Stimulated activated effector memory CD8-positive, alpha-beta T cell treated with anti-CD3 and anti-CD28 coated beads, Interleukin-12 subunit alpha, Interleukin-12 subunit beta, amount 100 ng/mL, for 72 hours (primary cell): ENCODE data around the gene CSNK1D.

ENCODE experiments used
- ATAC-seq: fragments of 150-1000 bp; cut with Tn5 transposase; 2 replicates; pipeline ENCODE4 v1.10.0; 2021
- DNase-seq, 2 donors: peaks; one replicate each; pipeline ENCODE4 v3.0.0; 2021 to 2022; ENCODE audit warnings: low spot score in 2 of 2
- H3K27ac Mint-ChIP-seq: one replicate; pipeline ENCODE4 v1.8.0; 2022; ENCODE audit warnings: mild to moderate bottlenecking, mixed read lengths
- H3K36me3 Mint-ChIP-seq: one replicate; pipeline ENCODE4 v1.8.0; 2022; ENCODE audit warnings: mild to moderate bottlenecking, mixed read lengths
- H3K4me1 Mint-ChIP-seq: one replicate; pipeline ENCODE4 v1.8.0; 2022; ENCODE audit warnings: mixed read lengths
- H3K4me3 Mint-ChIP-seq: one replicate; pipeline ENCODE4 v1.8.0; 2022; ENCODE audit warnings: mild to moderate bottlenecking, mixed read lengths
- H3K9me3 Mint-ChIP-seq: one replicate; pipeline ENCODE4 v1.8.0; 2022; ENCODE audit warnings: mixed read lengths

Gene CSNK1D

GRCh38 chr17:82301916-82302567 is 28.5 kb upstream of the CSNK1D start:
- Mint-ChIP-seq H3K9me3 (no peaks in the 10 kb centered on the region), H3K36me3 (peaks cover 23% of the 10 kb centered on the region), H3K27ac (peak overlapping the region; percentile 100), H3K4me3 (peak overlapping the region; percentile 93), H3K4me1 (peaks cover 94% of the 10 kb centered on the region)
- ATAC-seq (peak; percentile 22), DNase-seq (peak; percentile 61 to 84)

DNA sequence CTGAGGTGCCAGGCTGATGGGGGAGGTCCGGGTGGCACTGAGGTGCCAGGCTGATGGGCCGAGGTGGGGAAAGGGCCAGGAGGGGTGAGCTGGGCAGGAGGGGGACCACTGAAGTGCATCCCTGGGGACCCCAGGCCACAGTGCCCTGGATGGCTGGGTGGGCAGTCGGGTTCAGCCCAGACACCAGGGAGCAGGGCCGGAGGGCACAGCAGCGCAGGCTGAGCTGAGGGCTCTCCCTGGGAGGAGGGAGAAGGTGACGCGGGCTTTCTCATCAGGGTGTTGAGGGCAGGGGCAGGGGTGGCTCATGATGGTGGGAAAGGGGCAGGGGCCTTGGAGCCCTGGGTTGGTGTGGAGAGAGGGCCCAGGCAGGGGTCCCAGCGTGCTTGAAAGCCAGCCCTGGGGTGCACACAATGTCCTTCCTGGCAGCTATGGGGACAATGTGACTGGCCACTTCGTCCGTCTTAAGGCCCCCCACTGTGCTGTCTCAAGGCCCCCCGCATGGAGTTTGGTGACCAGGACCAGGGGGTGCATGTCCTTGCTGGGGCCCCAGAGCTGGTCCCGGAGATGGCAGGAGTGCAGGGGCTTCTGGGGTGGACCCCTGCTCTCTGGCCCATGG is 27.9 kb upstream of the CSNK1D start:
- Mint-ChIP-seq H3K9me3 (no peaks in the 10 kb centered on the region), H3K4me1 (peaks cover 93% of the 10 kb centered on the region), H3K27ac (peak overlapping the region; percentile 100), H3K36me3 (peaks cover 27% of the 10 kb centered on the region), H3K4me3 (peak overlapping the region; percentile 93)
- DNase-seq (no peak), ATAC-seq (no peak)

DNA sequence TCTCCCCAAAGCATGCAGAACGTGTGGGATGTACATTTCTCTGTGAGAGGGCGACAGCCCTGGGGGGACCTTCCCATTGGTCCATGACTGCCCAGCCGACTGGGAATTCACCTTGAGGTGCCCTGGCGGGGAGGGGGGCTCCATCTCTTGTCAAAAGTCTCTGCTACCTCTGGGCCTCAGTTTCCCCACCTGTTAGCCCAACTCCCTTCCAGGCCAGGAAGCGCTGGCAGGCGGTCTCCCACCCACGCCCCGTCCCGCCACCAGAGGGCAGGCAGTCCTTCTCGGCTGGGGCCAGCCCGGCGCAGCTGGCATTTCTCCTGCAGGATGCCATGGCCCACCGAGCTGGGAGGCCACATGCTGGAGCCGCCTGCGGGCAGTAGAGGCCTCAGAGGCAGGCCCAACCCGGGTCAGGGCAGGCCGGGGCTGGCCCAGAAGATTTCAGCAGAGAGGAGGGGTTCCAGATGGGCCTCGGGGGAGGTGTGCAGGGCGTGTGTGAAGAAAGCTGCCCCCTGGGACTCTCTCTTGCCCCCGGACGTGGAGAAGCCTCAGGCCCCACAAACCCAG is 27.3 kb upstream of the CSNK1D start:
- Mint-ChIP-seq H3K9me3 (no peaks in the 10 kb centered on the region), H3K4me3 (peak overlapping the region; percentile 93), H3K27ac (peak overlapping the region; percentile 100), H3K4me1 (peaks cover 87% of the 10 kb centered on the region), H3K36me3 (peaks cover 27% of the 10 kb centered on the region)
- DNase-seq: peak; percentile 51 to 79
- ATAC-seq: no peak

DNA sequence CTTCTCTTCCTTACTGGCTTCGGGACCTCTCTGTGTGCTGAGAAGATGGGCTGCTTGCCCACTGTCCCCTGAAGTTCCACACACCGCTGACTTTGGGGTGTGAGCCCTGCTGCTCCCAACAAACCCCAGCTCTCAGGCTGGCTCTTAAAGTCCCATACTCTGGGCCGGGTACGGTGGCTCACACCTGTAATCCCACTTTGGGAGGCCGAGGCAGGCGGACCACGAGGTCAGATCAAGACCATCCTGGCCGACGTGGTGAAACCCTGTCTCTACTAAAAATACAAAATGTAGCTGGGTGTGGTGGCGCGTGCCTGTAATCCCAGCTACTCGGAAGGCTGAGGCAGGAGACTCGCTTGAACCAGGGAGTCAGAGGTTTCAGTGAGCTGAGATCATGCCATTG is 26.7 kb upstream of the CSNK1D start:
- peaks cover 27% of the 10 kb centered on the region for H3K36me3 Mint-ChIP-seq
- H3K9me3 Mint-ChIP-seq: no peaks in the 10 kb centered on the region
- DNase-seq: no peak
- peak overlapping the region; percentile 100 for H3K27ac Mint-ChIP-seq
- H3K4me1 Mint-ChIP-seq: peaks cover 87% of the 10 kb centered on the region
- no peak for ATAC-seq
- peak overlapping the region; percentile 93 for H3K4me3 Mint-ChIP-seq

- no peak for ATAC-seq
- no peak for DNase-seq
- Mint-ChIP-seq H3K36me3 (peaks cover 27% of the 10 kb centered on the region), H3K4me1 (peaks cover 88% of the 10 kb centered on the region), H3K9me3 (no peaks in the 10 kb centered on the region), H3K27ac (peak overlapping the region; percentile 100), H3K4me3 (peak overlapping the region; percentile 93)
Measured at GRCh38 chr17:82299452-82299851, 26.0 kb upstream of the CSNK1D start.

- no peak for DNase-seq
- ATAC-seq: peak; percentile 1
- Mint-ChIP-seq H3K9me3 (no peaks in the 10 kb centered on the region), H3K4me3 (peak overlapping the region; percentile 93), H3K36me3 (peaks cover 27% of the 10 kb centered on the region), H3K4me1 (peaks cover 91% of the 10 kb centered on the region), H3K27ac (peak overlapping the region; percentile 100)
Measured at GRCh38 chr17:82298538-82299421, 25.3 kb upstream of the CSNK1D start.

- Mint-ChIP-seq H3K27ac (peak overlapping the region; percentile 100), H3K36me3 (peaks cover 27% of the 10 kb centered on the region), H3K9me3 (no peaks in the 10 kb centered on the region), H3K4me1 (peaks cover 84% of the 10 kb centered on the region), H3K4me3 (peak overlapping the region; percentile 93)
- peak; percentile 73 to 96 for DNase-seq
- peak; percentile 87 for ATAC-seq
Measured at GRCh38 chr17:82297714-82298537, 24.4 kb upstream of the CSNK1D start.

DNA sequence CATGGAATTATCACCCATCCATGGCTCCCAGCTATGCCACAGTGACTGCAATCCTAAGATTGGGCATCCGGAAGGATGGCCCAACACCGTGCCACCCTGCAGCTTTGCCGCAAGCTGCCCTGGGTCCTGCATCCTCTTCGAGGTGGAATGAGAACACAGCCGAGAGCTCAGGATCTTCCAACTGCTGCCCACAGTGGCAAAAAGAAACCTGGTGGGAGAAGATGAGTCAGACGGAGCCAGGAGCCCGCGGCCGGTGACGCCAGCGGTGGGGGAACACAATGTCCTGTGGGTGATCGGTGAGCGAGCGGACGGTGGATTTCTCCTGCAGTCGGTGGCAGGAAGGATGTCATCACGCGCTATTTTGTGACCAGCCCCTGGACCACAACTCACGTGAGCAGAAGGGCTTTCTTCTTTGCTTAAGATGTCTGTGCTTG is 23.8 kb upstream of the CSNK1D start:
- DNase-seq (peak; percentile 72 to 95), ATAC-seq (peak; percentile 58)
- H3K9me3 Mint-ChIP-seq: no peaks in the 10 kb centered on the region
- peaks cover 79% of the 10 kb centered on the region for H3K4me1 Mint-ChIP-seq
- H3K36me3 Mint-ChIP-seq: peaks cover 32% of the 10 kb centered on the region
- H3K27ac Mint-ChIP-seq: peak overlapping the region; percentile 100
- H3K4me3 Mint-ChIP-seq: peak overlapping the region; percentile 93

GRCh38 chr17:82296511-82297279 is 23.2 kb upstream of the CSNK1D start:
- DNase-seq (no peak), ATAC-seq (no peak)
- Mint-ChIP-seq H3K9me3 (no peaks in the 10 kb centered on the region), H3K36me3 (peaks cover 32% of the 10 kb centered on the region), H3K27ac (peak overlapping the region; percentile 100), H3K4me1 (peaks cover 76% of the 10 kb centered on the region), H3K4me3 (peak overlapping the region; percentile 93)

DNA sequence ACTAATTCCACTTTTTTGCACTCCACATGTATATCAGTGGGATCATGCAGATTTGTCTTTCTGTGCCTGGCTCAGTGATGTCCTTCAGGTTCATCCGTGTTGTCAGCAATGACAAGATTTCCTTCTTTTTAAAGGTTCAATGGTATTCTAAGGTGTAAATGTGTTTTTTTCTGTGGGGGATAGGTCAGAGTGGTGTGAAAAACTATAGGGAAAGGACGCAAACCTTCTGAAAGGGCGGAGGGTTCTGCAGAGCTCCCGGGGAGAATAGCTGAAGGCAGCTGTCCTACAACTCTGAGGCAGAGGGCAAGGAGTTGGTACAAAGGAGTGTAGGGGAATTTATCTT is 21.9 kb upstream of the CSNK1D start:
- H3K4me1 Mint-ChIP-seq: peaks cover 69% of the 10 kb centered on the region
- ATAC-seq (no peak), DNase-seq (no peak)
- H3K36me3 Mint-ChIP-seq: peaks cover 32% of the 10 kb centered on the region
- H3K4me3 Mint-ChIP-seq: no peak overlapping the region
- H3K9me3 Mint-ChIP-seq: no peaks in the 10 kb centered on the region
- H3K27ac Mint-ChIP-seq: no peak overlapping the region

DNA sequence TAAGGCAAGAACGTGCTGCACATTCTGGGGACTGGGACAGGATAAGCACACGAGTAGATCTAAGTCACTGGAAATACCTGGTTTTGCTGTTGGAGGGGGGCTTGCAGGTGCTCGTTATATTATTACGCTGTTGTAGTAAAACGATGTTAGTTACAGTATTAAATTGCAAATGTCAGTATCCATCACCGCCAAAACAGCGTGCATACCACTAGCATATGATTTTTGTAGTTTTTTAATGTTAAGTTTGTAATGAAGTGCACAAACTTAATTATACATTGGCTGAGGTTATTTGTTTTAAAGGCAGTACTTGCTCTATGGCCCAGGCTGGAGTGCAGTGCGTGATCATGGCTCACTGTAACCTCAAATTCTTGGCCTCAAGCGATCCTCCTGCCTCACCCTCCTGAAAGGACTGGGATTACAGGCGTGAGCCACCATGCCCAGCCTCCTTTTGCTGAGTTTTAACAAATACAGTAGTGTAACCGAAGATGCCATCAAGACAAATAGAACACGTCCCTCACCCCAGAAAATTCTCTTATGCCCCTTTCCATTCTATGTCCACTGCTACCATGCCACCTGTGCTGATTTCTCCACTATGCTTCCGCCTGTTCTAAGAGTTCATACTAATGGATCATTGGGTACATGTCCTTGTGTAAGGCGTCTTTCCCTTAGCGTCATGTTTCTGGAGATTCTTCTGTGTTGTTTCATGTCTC is 20.7 kb upstream of the CSNK1D start:
- no peak for ATAC-seq
- peaks cover 24% of the 10 kb centered on the region for H3K36me3 Mint-ChIP-seq
- H3K4me1 Mint-ChIP-seq: peaks cover 57% of the 10 kb centered on the region

GRCh38 chr17:82292251-82293154 is 19.0 kb upstream of the CSNK1D start:
- H3K4me1 Mint-ChIP-seq: peaks cover 47% of the 10 kb centered on the region
- DNase-seq: peak; percentile 75 to 92
- H3K36me3 Mint-ChIP-seq: peaks cover 13% of the 10 kb centered on the region
- ATAC-seq: peak; percentile 95
- peak overlapping the region; percentile 88 for H3K27ac Mint-ChIP-seq
- peak overlapping the region; percentile 75 for H3K4me3 Mint-ChIP-seq
- H3K9me3 Mint-ChIP-seq: no peaks in the 10 kb centered on the region

More for the DNA sequence above, 20.7 kb upstream of the CSNK1D start:
- Mint-ChIP-seq H3K27ac (peak overlapping the region; percentile 58), H3K9me3 (no peaks in the 10 kb centered on the region), H3K4me3 (peak overlapping the region; percentile 75)
- DNase-seq: no peak
